Spleen (tissue), 11 donors: ENCODE data around the gene DMAC2L. TPM values are rescaled to one million over a fixed set of nuclear protein-coding genes. Genes with fewer than 3 reads are reported as not detected.
"Not testable (repeated sequence)": the region's sequence is repeated elsewhere in the genome, so short reads cannot be mapped to it uniquely, and the experiment has no call there.

Experiments
- DNase-seq: peaks from one replicate; pipeline ENCODE4 v3.0.0-alpha.2; 2020
- H3K27ac ChIP-seq, 8 donors: fragments of 200-600 bp; sonication (generic) in 7 of 8; 1 replicate in 4 of 8; 2 replicates in 4 of 8; pipeline versions ENCODE4 v1.5.0 to v1.8.0; 2016 to 2021; ENCODE audit warnings: inconsistent platforms in 4 of 8, mild to moderate bottlenecking in 4 of 8, moderate library complexity in 1 of 8
- H3K27me3 ChIP-seq, 7 donors: fragments of 200-600 bp; sonication (generic) in 6 of 7; replicated peaks in 1 of 7; 1 replicate in 4 of 7; 2 replicates in 3 of 7; pipeline versions ENCODE4 v1.5.0 to v1.8.0; 2016 to 2021; ENCODE audit warnings: inconsistent platforms in 3 of 7, mild to moderate bottlenecking in 1 of 7
- H3K36me3 ChIP-seq, 6 donors: fragments of 200-600 bp; sonication (generic) in 5 of 6; 1 replicate in 4 of 6; 2 replicates in 2 of 6; pipeline versions ENCODE4 v1.5.0 to v1.8.0; 2016 to 2021; ENCODE audit warnings: inconsistent platforms in 2 of 6
- H3K4me1 ChIP-seq, 6 donors: fragments of 200-600 bp; sonication (generic) in 5 of 6; 1 replicate in 3 of 6; 2 replicates in 3 of 6; pipeline versions ENCODE4 v1.5.0 to v1.8.0; 2016 to 2021; ENCODE audit warnings: inconsistent platforms in 3 of 6
- H3K4me3 ChIP-seq, 8 donors: fragments of 200-600 bp; sonication (generic) in 7 of 8; 1 replicate in 4 of 8; 2 replicates in 4 of 8; pipeline versions ENCODE4 v1.5.0 to v1.8.0; 2016 to 2021; ENCODE audit warnings: inconsistent platforms in 4 of 8, mild to moderate bottlenecking in 4 of 8, moderate library complexity in 2 of 8
- H3K9me3 ChIP-seq, 8 donors: fragments of 200-600 bp; sonication (generic) in 7 of 8; 1 replicate in 4 of 8; 2 replicates in 4 of 8; pipeline versions ENCODE4 v1.5.0 to v1.8.0; 2016 to 2021; ENCODE audit warnings: inconsistent platforms in 4 of 8
- POLR2A ChIP-seq, 3 donors: fragments of 450-650 bp; IDR thresholded peaks; one replicate each; pipeline ENCODE4 v1.5.1; 2017; ENCODE audit warnings: antibody characterized with exemption in 3 of 3, mild to moderate bottlenecking in 1 of 3
- POLR2AphosphoS5 ChIP-seq, 3 donors: sonication (generic); formaldehyde crosslinking; IDR thresholded peaks; one replicate each; pipeline ENCODE4 v1.5.1; 2017; ENCODE audit warnings: antibody characterized with exemption in 3 of 3
- WGBS, 5 donors: extraction: QIAGEN DNeasy Blood & Tissue Kit in 3 of 5; methylation state at CpG; one replicate each; pipeline versions ENCODE4 v1.1.5 to v1.1.7; 2013 to 2018; 5-methylcytosine and 5-hydroxymethylcytosine counted together
- intact Hi-C: fragments of 100-400 bp; cut with DNase I; formaldehyde crosslinking; loops from one replicate; pipeline ENCODE4 v1.15.0; 2023; ENCODE audit warnings: low total_unique reads
- polyA plus RNA-seq, 3 donors: library from polyadenylated mRNA; stranded (reverse); fragments of 200-250 nt; gene quantifications; one replicate each; pipeline ENCODE4 v1.2.1, GENCODE V29; 2013
- total RNA-seq, 7 donors: library from RNA; depleted of rRNA in 3 of 7; stranded (reverse); fragments of >200 nt in 3 of 7; fragmentation: NEBNext Ultra II Directional in 4 of 7; extraction: Animal tissue kit (Norgen Biotek cat#: 25700) in 4 of 7; gene quantifications; one replicate each; pipeline versions ENCODE4 v1.1.0 to v1.2.1, GENCODE V29; 2016 to 2021
- TF ChIP-seq, protein P1 (sequence below), 11 experiments: fragments of 200-600 bp in 7 of 11; fragments of 450-650 bp in 4 of 11; sonication (generic) in 4 of 11; IDR thresholded peaks in 8 of 11; conservative IDR thresholded peaks in 3 of 11; 1 replicate in 7 of 11; 2 replicates in 4 of 11; pipeline versions ENCODE4 v1.4.0 to v1.8.0; 2016 to 2021; ENCODE audit warnings: antibody characterized with exemption in 11 of 11, inconsistent platforms in 4 of 11, mild to moderate bottlenecking in 1 of 11
- donor health status: healthy with polysubstance abuse.
- donor health status: DM: no; HTN: no; CAD: no; lungs with moderate emphysema.
- donor health status: DM: no; HTN: no; CAD: no.
- donor health status: Bipolar disorder and iron deficiency.
- donor health status: healthy.
- donor health status: DM: no; HTN: no; CAD: no.
- donor health status: DM: yes; HTN: yes; CAD: no.

DMAC2L gene
- total and polyA plus RNA-seq, 10 donors, result 10.0 to 24.7 (median 18.5) TPM

DNA sequence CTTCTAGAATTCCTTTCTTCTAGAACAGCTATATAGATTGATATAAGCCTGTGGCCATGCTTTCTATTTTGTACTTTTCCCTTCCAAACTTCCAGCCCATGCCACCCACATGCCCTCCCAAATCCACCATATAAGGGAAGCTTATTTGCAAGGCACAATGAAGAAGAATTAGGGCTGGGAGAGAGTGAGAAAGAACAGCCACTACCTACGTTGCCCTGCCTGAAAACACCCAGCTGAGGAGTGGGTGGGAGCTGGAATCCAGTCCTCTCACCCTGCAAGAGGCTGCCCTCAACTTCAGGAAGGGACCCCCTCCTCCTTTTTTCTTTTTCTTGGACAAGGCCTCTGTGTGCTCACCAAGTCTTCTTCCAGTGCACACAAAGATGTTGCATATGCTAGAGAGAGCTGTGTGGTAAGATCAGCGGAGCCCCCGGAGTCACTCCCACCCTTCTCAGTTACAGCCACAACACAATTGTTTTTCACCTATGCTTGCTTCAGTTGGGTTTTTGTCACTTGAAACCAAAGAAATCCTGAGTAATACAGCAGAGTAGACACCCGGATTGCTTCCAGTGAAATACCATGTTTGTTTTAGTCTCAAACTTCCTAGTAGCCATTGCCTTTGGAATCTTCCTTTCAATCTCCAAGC is 45.8 kb downstream of the DMAC2L start:
- peaks cover 0 to 37% (median 7%) of the 10 kb centered on the region in 6 donors for H3K36me3 ChIP-seq
- intact Hi-C loops, result no loop called here
- 87 to 94% (median 92%) methylated on average over 4 of the region's 4 CpGs for WGBS, 5 donors

DNA sequence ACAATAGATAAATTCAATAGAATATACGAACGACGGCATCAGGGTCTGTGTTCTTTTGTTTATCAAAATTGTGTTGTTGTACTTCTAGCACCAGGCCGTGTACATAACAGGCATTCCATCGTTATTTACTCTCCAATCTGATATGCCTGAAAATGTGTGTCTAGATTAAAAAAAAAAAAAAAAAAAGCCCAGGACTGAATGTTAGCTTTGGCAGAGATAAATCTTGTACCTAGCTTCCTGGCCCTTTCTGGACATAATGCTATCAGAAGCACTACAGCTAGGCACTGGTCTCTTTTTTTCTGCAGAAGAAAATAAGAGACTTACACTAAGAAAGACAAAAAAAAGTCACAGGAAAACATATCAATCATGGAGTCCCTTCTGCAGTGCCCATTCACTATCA is 47.5 kb downstream of the DMAC2L start:
- H3K9me3 ChIP-seq, result no peaks in the 10 kb centered on the region
- TF ChIP-seq, protein P1, sequence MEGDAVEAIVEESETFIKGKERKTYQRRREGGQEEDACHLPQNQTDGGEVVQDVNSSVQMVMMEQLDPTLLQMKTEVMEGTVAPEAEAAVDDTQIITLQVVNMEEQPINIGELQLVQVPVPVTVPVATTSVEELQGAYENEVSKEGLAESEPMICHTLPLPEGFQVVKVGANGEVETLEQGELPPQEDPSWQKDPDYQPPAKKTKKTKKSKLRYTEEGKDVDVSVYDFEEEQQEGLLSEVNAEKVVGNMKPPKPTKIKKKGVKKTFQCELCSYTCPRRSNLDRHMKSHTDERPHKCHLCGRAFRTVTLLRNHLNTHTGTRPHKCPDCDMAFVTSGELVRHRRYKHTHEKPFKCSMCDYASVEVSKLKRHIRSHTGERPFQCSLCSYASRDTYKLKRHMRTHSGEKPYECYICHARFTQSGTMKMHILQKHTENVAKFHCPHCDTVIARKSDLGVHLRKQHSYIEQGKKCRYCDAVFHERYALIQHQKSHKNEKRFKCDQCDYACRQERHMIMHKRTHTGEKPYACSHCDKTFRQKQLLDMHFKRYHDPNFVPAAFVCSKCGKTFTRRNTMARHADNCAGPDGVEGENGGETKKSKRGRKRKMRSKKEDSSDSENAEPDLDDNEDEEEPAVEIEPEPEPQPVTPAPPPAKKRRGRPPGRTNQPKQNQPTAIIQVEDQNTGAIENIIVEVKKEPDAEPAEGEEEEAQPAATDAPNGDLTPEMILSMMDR (IDR thresholded peaks at IDR 0.05 in 8 of 11, conservative IDR thresholded peaks at IDR 0.05 in 3 of 11), result no peak
- TF ChIP-seq POLR2A (IDR thresholded peaks at IDR 0.05) (no peak), POLR2AphosphoS5 (IDR thresholded peaks at IDR 0.05) (no peak)
- no peak overlapping the region for H3K4me3 ChIP-seq
- no peak for DNase-seq
- WGBS, 5 donors, result 94 to 97% (median 96%) methylated on average over 5 of the region's 5 CpGs
- no peaks in the 10 kb centered on the region for H3K27me3 ChIP-seq
- peaks cover 0 to 33% (median 7%) of the 10 kb centered on the region in 6 donors for H3K36me3 ChIP-seq
- H3K4me1 ChIP-seq, result peaks cover 11 to 36% (median 21%) of the 10 kb centered on the region in 6 donors
- intact Hi-C loops, result no loop called here
- H3K27ac ChIP-seq, result no peak overlapping the region

More for the DNA sequence above, 45.8 kb downstream of the DMAC2L start:
- no peaks in the 10 kb centered on the region for H3K9me3 ChIP-seq
- H3K4me3 ChIP-seq, result no peak overlapping the region
- no peak for DNase-seq
- peak overlapping the region in 1 of 8 donors; percentile 15 for H3K27ac ChIP-seq
- TF ChIP-seq, protein P1 (IDR thresholded peaks at IDR 0.05 in 8 of 11, conservative IDR thresholded peaks at IDR 0.05 in 3 of 11), result no peak
- TF ChIP-seq POLR2AphosphoS5 (IDR thresholded peaks at IDR 0.05), result no peak
- TF ChIP-seq POLR2A (IDR thresholded peaks at IDR 0.05), result no peak
- H3K4me1 ChIP-seq, result peaks cover 0 to 18% (median 5%) of the 10 kb centered on the region in 6 donors
- no peaks in the 10 kb centered on the region for H3K27me3 ChIP-seq

DNA sequence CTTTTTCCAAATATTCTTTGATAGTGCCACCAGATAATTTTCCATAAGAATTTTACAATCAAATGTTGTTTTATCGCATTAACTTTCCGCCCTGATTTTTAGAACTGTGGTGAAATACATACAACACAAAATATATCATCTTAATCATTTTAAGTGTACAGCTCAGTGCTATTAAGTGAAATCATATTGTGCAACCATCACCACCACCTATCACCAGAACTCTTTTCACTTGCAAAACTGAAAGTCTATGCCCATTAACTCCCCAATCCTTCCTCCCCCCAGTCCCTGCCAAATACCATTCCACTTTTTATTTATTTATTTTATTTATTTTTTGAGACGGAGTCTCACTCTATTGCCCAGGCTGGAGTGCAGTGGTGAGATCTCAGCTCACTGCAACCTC is 48.0 kb downstream of the DMAC2L start:
- intact Hi-C loops, result no loop called here
- DNase-seq, result no peak
- no peaks in the 10 kb centered on the region for H3K9me3 ChIP-seq
- TF ChIP-seq POLR2A (IDR thresholded peaks at IDR 0.05) (no peak), POLR2AphosphoS5 (IDR thresholded peaks at IDR 0.05) (no peak)
- TF ChIP-seq, protein P1 (IDR thresholded peaks at IDR 0.05 in 8 of 11, conservative IDR thresholded peaks at IDR 0.05 in 3 of 11), result no peak
- no peak overlapping the region for H3K27ac ChIP-seq
- no peaks in the 10 kb centered on the region for H3K27me3 ChIP-seq
- peaks cover 11 to 40% (median 26%) of the 10 kb centered on the region in 6 donors for H3K4me1 ChIP-seq
- H3K4me3 ChIP-seq, result no peak overlapping the region
- 91 to 98% (median 97%) methylated on average over 3 of the region's 3 CpGs for WGBS, 5 donors
- H3K36me3 ChIP-seq, result peaks cover 0 to 32% (median 7%) of the 10 kb centered on the region in 6 donors

DNA sequence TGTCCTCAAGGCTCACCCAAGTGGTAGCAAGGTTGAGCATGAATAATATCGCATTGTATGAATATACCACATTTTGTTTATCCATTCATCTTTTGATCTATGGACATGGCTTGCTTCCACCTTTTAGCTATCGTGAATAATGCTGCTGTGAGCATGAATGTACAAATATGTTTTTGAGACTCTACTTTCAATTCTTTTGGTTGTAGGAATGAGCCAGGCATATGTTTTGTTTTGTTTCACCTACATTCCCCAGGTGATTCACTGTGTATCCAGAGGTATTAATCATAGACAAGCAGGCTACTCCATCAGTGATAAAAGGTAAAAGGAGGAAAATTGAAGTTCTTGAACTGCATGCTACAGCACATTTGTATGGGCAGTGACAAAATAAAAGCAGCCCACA is 48.7 kb downstream of the DMAC2L start:
- intact Hi-C loops, result no loop called here
- 94 to 98% (median 96%) methylated on average over 2 of the region's 2 CpGs for WGBS, 5 donors
- TF ChIP-seq, protein P1 (IDR thresholded peaks at IDR 0.05 in 8 of 11, conservative IDR thresholded peaks at IDR 0.05 in 3 of 11), result no peak
- TF ChIP-seq POLR2AphosphoS5 (IDR thresholded peaks at IDR 0.05) (no peak), POLR2A (IDR thresholded peaks at IDR 0.05) (no peak)
- Histone ChIP-seq H3K27ac (no peak overlapping the region), H3K9me3 (no peaks in the 10 kb centered on the region), H3K4me3 (no peak overlapping the region), H3K4me1 (peaks cover 11 to 48% (median 30%) of the 10 kb centered on the region in 6 donors), H3K27me3 (no peaks in the 10 kb centered on the region), H3K36me3 (peaks cover 0 to 30% (median 7%) of the 10 kb centered on the region in 6 donors)
- DNase-seq, result no peak

DNA sequence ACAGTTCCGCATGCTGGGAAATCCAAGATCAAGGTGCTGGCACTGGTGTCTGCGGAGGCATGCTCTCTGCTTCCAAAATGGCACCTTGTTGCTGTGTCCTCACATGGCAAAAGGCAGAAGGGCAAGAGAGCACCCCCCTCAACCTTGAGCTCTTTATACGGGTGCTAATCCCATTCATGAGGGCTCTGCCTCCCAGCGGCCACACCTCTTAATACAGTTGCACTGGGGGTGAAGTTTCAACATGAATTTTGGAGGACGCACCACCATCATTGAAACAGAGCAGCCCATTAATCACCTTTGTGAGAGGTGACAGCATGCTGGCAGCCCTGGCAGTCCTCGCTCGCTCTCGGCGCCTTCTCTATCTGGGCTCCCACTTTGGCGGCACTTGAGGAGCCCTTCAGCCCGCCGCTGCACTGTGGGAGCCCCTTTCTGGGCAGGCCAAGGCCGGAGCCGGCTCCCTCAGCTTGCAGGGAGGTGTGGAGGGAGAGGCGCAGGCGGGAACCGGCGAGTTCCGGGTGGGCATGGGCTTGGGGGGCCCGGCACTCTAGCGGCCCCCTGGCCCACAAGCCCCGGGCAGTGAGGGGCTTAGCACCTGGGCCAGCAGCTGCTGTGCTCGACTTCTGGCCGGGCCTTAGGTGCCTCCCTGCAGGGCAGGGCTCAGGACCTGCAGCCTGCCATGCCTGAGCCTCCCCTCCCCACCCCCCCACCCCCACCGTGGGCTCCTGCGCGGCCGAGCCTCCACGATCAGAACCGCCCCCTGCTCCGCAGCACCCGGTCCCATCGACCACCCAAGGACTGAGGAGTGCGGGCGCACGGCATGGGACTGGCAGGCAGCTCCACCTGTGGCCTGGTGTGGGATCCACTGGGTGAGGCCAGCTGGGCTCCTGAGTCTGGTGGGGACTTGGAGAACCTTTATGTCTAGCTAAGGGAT is 49.6 kb downstream of the DMAC2L start:
- H3K4me1 ChIP-seq, result peaks cover 11 to 57% (median 38%) of the 10 kb centered on the region in 6 donors
- peaks cover 0 to 22% (median 7%) of the 10 kb centered on the region in 6 donors for H3K36me3 ChIP-seq
- intact Hi-C loops, H3K4me3 ChIP-seq, H3K9me3 ChIP-seq, H3K27me3 ChIP-seq: not testable (repeated sequence)
- peak; percentile 77 for DNase-seq
- WGBS, 5 donors, result 96 to 99% (median 97%) methylated on average over 14 to 36 of the region's 36 CpGs
- peak overlapping the region in 3 of 8 donors; percentile 84 to 94 (median 89) for H3K27ac ChIP-seq
